SK-N-SH treated with all-trans-retinoic acid at 6 μM for 48 hours (cell line): ENCODE measurements around the gene RGS1.

Experiments used
- ARNTL ChIP-seq: fragments of 450-650 bp; formaldehyde crosslinking; IDR thresholded peaks from 2 replicates; pipeline ENCODE4 v1.5.0; 2020; ENCODE audit warnings: low read depth, mild to moderate bottlenecking, moderate library complexity, borderline replicate concordance
- CSDC2 ChIP-seq: fragments of 250-450 bp; sonication (Bioruptor Pico); IDR thresholded peaks from 2 replicates; pipeline ENCODE4 v1.5.0; 2020; ENCODE audit warnings: mild to moderate bottlenecking, moderate library complexity
- ISL1 ChIP-seq: fragments of 250-450 bp; sonication (Bioruptor Pico); IDR thresholded peaks from 2 replicates; pipeline ENCODE4 v2.1.2; 2022; ENCODE audit warnings: mild to moderate bottlenecking, moderate library complexity
- PATZ1 ChIP-seq: fragments of 250-450 bp; sonication (Bioruptor Pico); IDR thresholded peaks from 2 replicates; pipeline ENCODE4 v1.8.0; 2020; ENCODE audit warnings: mild to moderate bottlenecking, moderate library complexity, borderline replicate concordance
- POU6F1 ChIP-seq: fragments of 250-450 bp; sonication (Bioruptor Pico); IDR thresholded peaks from 2 replicates; pipeline ENCODE4 v1.8.0; 2021; ENCODE audit warnings: low read depth, mild to moderate bottlenecking, moderate library complexity, borderline replicate concordance
- RARB ChIP-seq: fragments of 250-450 bp; sonication (Bioruptor Pico); IDR thresholded peaks from 2 replicates; pipeline ENCODE4 v1.8.0; 2021; ENCODE audit warnings: mild to moderate bottlenecking, moderate library complexity
- SNAI2 ChIP-seq: fragments of 250-450 bp; sonication (Bioruptor Pico); IDR thresholded peaks from 2 replicates; pipeline ENCODE4 v1.5.0; 2020; ENCODE audit warnings: mild to moderate bottlenecking, moderate library complexity
- ZC3H10 ChIP-seq: fragments of 250-450 bp; sonication (Bioruptor Pico); IDR thresholded peaks from 2 replicates; pipeline ENCODE4 v1.5.1; 2021; ENCODE audit warnings: mild to moderate bottlenecking, moderate library complexity
- ZFP3 ChIP-seq: fragments of 250-450 bp; sonication (Bioruptor Pico); IDR thresholded peaks from 2 replicates; pipeline ENCODE4 v1.5.0; 2020; ENCODE audit warnings: mild to moderate bottlenecking, moderate library complexity
- ZFP30 ChIP-seq: fragments of 450-650 bp; formaldehyde crosslinking; IDR thresholded peaks from 2 replicates; pipeline ENCODE4 v1.5.0; 2022; ENCODE audit warnings: mild to moderate bottlenecking, moderate library complexity
- ZNF565 ChIP-seq: fragments of 450-650 bp; formaldehyde crosslinking; conservative IDR thresholded peaks from 2 replicates; pipeline ENCODE4 v1.5.0; 2020; ENCODE audit warnings: low read depth, mild to moderate bottlenecking, moderate library complexity

DNA sequence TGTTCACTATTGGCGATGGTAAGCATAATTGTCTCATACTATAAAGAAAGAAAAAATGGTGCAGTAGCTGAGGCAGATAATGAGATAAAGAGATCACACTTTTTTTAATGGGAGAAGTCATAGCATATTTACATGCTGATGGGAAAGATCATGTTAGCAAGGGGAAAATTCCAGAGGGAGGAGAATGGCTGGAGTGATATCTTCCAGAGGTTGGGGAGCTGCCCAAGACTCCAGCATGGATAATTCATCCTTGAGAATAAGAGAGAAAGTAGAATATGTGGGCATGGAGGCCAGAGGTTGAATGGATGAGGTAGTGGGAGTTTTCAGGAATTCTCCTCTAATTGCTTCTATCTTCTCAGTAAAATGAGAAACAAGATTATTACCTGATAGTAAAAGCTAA lies 45.8 kb upstream of the RGS1 start:
- TF ChIP-seq ZFP3 (CRISPR knock-in tag): no peak
- no peak for TF ChIP-seq SNAI2 (CRISPR knock-in tag)
- no peak for TF ChIP-seq ARNTL (CRISPR knock-in tag)
- TF ChIP-seq ZC3H10 (CRISPR knock-in tag): no peak
- no peak for TF ChIP-seq ZNF565 (CRISPR knock-in tag)
- TF ChIP-seq PATZ1 (CRISPR knock-in tag): no peak
- TF ChIP-seq ZFP30 (CRISPR knock-in tag): no peak
- TF ChIP-seq POU6F1 (CRISPR knock-in tag): no peak
- TF ChIP-seq ISL1: no peak
- TF ChIP-seq RARB (CRISPR knock-in tag): no peak
- TF ChIP-seq CSDC2 (CRISPR knock-in tag): no peak
